ENCODE measurements around the gene IL17RD. TPM values are rescaled to one million over a fixed set of nuclear protein-coding genes. Genes with fewer than 3 reads are reported as not detected.

Gene IL17RD
- total RNA-seq, 6 experiments from 2014 or later = under 0.01 to 0.40 (median 0.29) TPM

GRCh38 chr3:57078635-57079473, 86.3 kb downstream of the IL17RD start:
- intact Hi-C loops (cut with DNase I) = no loop called here
- ATAC-seq (peak; percentile 51 to 73 (median 63)), DNase-seq (peak in 1 of 3 donors; percentile 40)
- peak in 1 of 4 donors; percentile 7 for TF ChIP-seq CTCF (IDR thresholded peaks at IDR 0.05)
- no peak for TF ChIP-seq POLR2A (IDR thresholded peaks at IDR 0.05)
- H3K27me3 ChIP-seq = peaks cover 0 to 15% of the 10 kb centered on the region in 2 donors
- H3K27ac ChIP-seq = no peak overlapping the region
- WGBS (ENCODE audit: insufficient coverage, low coverage, low lambda C conversion rate, missing lambda C conversion rate) = 0% methylated on average over 6 of the region's 91 CpGs
- no peaks in the 10 kb centered on the region for H3K9me3 ChIP-seq
- peak overlapping the region; percentile 36 to 57 (median 52) for H3K4me3 ChIP-seq
- H3K36me3 ChIP-seq = no peaks in the 10 kb centered on the region
- H3K4me1 ChIP-seq = peaks cover 0 to 11% (median 0%) of the 10 kb centered on the region in 4 donors

- TF ChIP-seq POLR2A (IDR thresholded peaks at IDR 0.05) (no peak), CTCF (IDR thresholded peaks at IDR 0.05) (no peak)
- Histone ChIP-seq H3K27me3 (peaks cover 0 to 15% of the 10 kb centered on the region in 2 donors), H3K4me3 (peak overlapping the region; percentile 36 to 57 (median 52)), H3K9me3 (no peaks in the 10 kb centered on the region), H3K27ac (no peak overlapping the region), H3K4me1 (peaks cover 0 to 11% (median 0%) of the 10 kb centered on the region in 4 donors), H3K36me3 (no peaks in the 10 kb centered on the region)
- ATAC-seq (peak; percentile 26 to 50 (median 46)), DNase-seq (no peak)
- 4% methylated on average over 7 of the region's 15 CpGs for WGBS (ENCODE audit: insufficient coverage, low coverage, low lambda C conversion rate, missing lambda C conversion rate)
- intact Hi-C loops (cut with DNase I) = no loop called here
Measured at GRCh38 chr3:57078344-57078634, 86.9 kb downstream of the IL17RD start.

- Histone ChIP-seq H3K36me3 (no peaks in the 10 kb centered on the region), H3K27ac (no peak overlapping the region), H3K4me3 (peak overlapping the region in 2 of 3 donors; percentile 52 to 57), H3K9me3 (no peaks in the 10 kb centered on the region), H3K4me1 (peaks cover 0 to 11% (median 0%) of the 10 kb centered on the region in 4 donors), H3K27me3 (peaks cover 0 to 15% of the 10 kb centered on the region in 2 donors)
- ATAC-seq (no peak), DNase-seq (no peak)
- 21% methylated on average over 7 of the region's 9 CpGs for WGBS (ENCODE audit: insufficient coverage, low coverage, low lambda C conversion rate, missing lambda C conversion rate)
- intact Hi-C loops (cut with DNase I) = no loop called here
- TF ChIP-seq POLR2A (IDR thresholded peaks at IDR 0.05) = no peak
- TF ChIP-seq CTCF (IDR thresholded peaks at IDR 0.05) = no peak
Measured at GRCh38 chr3:57077630-57078343, 87.4 kb downstream of the IL17RD start.

- Histone ChIP-seq H3K36me3 (no peaks in the 10 kb centered on the region), H3K9me3 (no peaks in the 10 kb centered on the region), H3K27me3 (peaks cover 0 to 15% of the 10 kb centered on the region in 2 donors), H3K4me3 (no peak overlapping the region), H3K4me1 (peaks cover 0 to 11% (median 0%) of the 10 kb centered on the region in 4 donors), H3K27ac (no peak overlapping the region)
- no peak for DNase-seq
- 75% methylated on average over 3 of the region's 3 CpGs for WGBS (ENCODE audit: insufficient coverage, low coverage, low lambda C conversion rate, missing lambda C conversion rate)
- no peak for ATAC-seq
- intact Hi-C loops (cut with DNase I) = no loop called here
- TF ChIP-seq CTCF (IDR thresholded peaks at IDR 0.05) = no peak
- TF ChIP-seq POLR2A (IDR thresholded peaks at IDR 0.05) = no peak
Measured at GRCh38 chr3:57076422-57076951, 88.7 kb downstream of the IL17RD start.
